GM21367 (cell line): ENCODE results near the gene RILPL1.
"Not testable (repeated sequence)": the region's sequence is repeated elsewhere in the genome, so short reads cannot be mapped to it uniquely, and the experiment has no call there.

Experiments used
- ATAC-seq: cut with Tn5 transposase; IDR thresholded peaks from one replicate; pipeline ENCODE4 v1.9.1; 2021; ENCODE audit not compliant: unreplicated experiment

RILPL1 gene

GRCh38 chr12:123533672-123534643, at the start of gene RILPL1:
TSS of gene RILPL1 (minus strand) at chr12:123533719. CDS start at chr12:123533482, 237 bp downstream.
- ATAC-seq = no peak

- ATAC-seq = no peak
Observed at GRCh38 chr12:123580772-123581171, 47.3 kb upstream of the RILPL1 start.

- not testable (repeated sequence) for ATAC-seq
Observed at GRCh38 chr12:123578829-123579228, 45.3 kb upstream of the RILPL1 start.

- no peak for ATAC-seq
Observed at GRCh38 chr12:123578243-123578642, 44.7 kb upstream of the RILPL1 start.

- ATAC-seq = no peak
Observed at GRCh38 chr12:123576611-123577010, 43.1 kb upstream of the RILPL1 start.

- ATAC-seq = no peak
Observed at GRCh38 chr12:123573870-123574269, 40.4 kb upstream of the RILPL1 start.

- ATAC-seq = no peak
Observed at GRCh38 chr12:123572391-123572790, 38.9 kb upstream of the RILPL1 start.

- no peak for ATAC-seq
Observed at GRCh38 chr12:123571343-123571813, 37.9 kb upstream of the RILPL1 start.

- ATAC-seq = no peak
Observed at GRCh38 chr12:123559468-123559867, 25.9 kb upstream of the RILPL1 start.

- ATAC-seq = not testable (repeated sequence)
Observed at GRCh38 chr12:123558487-123558886, 25.0 kb upstream of the RILPL1 start.

- ATAC-seq = not testable (repeated sequence)
Observed at GRCh38 chr12:123554843-123555242, 21.3 kb upstream of the RILPL1 start.

- not testable (repeated sequence) for ATAC-seq
Observed at GRCh38 chr12:123554136-123554535, 20.6 kb upstream of the RILPL1 start.

- no peak for ATAC-seq
Observed at GRCh38 chr12:123550700-123551099, 17.2 kb upstream of the RILPL1 start.

GRCh38 chr12:123548107-123548506, 14.6 kb upstream of the RILPL1 start:
- ATAC-seq = no peak

- no peak for ATAC-seq
Observed at GRCh38 chr12:123546281-123546680, 12.8 kb upstream of the RILPL1 start.

GRCh38 chr12:123543541-123543940, 10.0 kb upstream of the RILPL1 start:
- ATAC-seq = no peak

GRCh38 chr12:123540899-123541662, 7.6 kb upstream of the RILPL1 start:
- no peak for ATAC-seq

- ATAC-seq = not testable (repeated sequence)
Observed at GRCh38 chr12:123535952-123536351, 2.4 kb upstream of the RILPL1 start.

- no peak for ATAC-seq
Observed at GRCh38 chr12:123532808-123533649, 490 bp downstream of the RILPL1 start.

- ATAC-seq = no peak
Observed at GRCh38 chr12:123532019-123532418, 1.5 kb downstream of the RILPL1 start.

GRCh38 chr12:123531091-123531490, 2.4 kb downstream of the RILPL1 start:
- no peak for ATAC-seq
